Umbilical cord (tissue), 2 donors: Measurements from ENCODE around the gene TRIM46. TPM values are rescaled to one million over a fixed set of nuclear protein-coding genes. Genes with fewer than 3 reads are reported as not detected.
"Not testable (repeated sequence)": the region's sequence is repeated elsewhere in the genome, so short reads cannot be mapped to it uniquely, and the experiment has no call there.

Experiments used
- DNase-seq: peaks from one replicate; pipeline ENCODE4 v3.0.0-alpha.2; 2015; ENCODE audit warnings: low spot score
- total RNA-seq: library from RNA; depleted of rRNA; stranded (reverse); fragments of >200 nt; gene quantifications from one replicate; pipeline ENCODE4 v1.2.3, GENCODE V29; 2014; ENCODE audit warnings: low replicate concordance; ENCODE audit not compliant: insufficient read depth

TRIM46 gene
- total RNA-seq, 1 donor from 2014 or later = 1.9 TPM

DNA sequence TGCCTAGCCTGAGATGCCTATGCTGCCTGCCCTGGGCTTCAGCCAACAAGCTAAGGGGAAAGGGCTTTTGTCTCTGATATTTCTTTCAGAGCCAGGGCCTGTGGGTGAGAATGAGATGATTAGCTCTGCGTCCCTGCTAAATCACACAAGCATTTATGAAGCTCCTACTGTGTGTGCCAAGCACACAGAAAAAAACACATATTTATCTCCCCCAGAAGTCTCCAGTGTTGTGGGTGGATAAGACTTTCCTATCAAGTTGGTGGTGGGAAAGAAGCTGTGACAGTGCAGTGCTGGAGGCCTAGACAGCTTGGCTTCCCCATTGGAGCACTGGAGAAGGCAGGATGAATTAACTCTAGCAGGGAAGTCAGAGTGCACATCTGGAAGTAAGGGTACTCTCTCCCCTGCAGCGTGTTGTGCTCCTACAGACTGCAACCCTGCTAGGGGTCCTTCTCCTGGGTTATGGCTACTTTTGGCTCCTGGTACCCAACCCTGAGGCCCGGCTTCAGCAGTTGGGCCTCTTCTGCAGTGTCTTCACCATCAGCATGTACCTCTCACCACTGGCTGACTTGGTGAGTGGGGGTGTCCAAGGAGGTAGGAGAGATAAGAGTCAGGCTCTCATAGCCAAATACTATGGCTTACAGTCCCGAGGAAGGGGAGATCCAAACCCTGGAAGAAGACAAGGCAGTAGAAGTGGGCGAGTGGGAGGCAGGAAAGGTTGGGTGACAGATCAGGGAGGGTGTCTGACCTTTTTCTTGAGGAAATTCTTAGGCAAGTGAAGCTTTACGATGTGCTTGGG, 36.3 kb upstream of the TRIM46 start:
- DNase-seq = no peak

DNA sequence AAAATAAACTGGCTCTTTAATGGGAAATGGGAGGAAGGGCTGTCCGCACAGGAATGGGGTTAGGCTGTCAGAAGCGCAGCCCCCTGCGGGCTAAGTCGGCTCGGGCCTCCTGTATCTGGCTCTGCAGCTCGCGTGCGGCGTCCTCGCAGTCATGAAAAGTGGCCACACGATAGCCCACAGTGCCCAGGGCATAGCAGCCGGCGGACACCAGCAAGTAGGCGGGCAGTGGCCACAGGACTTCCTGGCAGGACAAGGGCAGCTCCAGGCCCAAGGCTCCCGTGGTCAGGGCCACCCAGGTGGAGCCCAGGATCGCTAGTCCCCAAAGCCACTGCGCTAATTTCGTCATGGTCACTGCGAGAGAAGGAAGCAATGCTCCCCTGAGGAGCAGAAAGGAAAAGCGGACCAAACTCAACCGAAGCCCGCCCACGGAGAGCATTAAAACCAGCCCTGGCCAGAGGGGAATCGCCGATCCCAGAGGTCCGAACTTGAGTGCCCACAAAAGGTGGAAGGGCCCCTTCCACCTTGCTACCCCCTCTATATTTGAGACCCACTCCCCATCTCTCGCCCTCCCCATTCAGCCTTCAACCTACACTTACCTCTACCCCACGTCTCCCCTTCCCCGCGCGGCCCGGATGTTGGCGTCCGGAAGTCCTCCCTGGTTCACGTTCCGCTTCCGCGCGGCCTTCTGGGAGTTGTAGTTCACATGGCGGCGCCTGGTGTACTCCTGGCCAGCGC, 33.6 kb upstream of the TRIM46 start, which contains the start of gene DPM3:
Gene DPM3, minus strand, starts transcription at position 637 of the 735 bp plus-strand sequence. Its CDS starts 291 bp downstream, at position 346.
- peak; percentile 90 for DNase-seq

DNA sequence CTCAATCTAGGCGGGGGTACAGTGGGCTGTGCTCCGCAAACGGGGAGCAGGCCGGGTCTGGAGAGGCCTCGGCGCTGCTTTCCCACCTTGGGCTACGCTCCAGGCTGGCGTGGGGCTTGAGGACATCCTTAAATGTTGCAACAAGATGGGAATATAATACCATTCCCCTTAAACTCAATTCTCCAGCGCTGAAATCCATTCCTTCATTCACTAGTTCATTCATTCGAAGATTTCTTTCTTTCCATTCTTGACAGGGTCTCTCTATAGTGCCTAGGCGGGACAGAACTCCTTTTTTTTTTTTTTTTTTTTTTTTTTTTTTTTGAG, 33.1 kb upstream of the TRIM46 start:
- DNase-seq = no peak

DNA sequence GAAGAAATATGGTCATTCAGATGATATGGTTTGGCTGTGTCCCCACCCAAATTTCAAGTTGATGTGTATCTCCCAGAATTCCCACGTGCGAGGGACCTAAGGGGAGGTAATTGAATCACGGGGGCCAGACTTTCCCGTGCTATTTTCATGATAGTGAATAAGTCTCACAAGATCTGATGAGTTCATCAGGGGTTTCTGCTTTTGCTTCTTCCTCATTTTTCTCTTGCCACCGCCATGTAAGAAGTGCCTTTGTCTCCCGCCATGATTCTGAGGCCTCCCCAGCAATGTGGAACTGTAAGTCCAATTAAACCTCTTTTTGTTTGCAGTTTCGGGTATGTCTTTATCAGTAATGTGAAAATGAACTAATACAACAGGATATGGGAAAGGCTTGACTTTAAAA, 31.9 kb upstream of the TRIM46 start:
- no peak for DNase-seq

DNA sequence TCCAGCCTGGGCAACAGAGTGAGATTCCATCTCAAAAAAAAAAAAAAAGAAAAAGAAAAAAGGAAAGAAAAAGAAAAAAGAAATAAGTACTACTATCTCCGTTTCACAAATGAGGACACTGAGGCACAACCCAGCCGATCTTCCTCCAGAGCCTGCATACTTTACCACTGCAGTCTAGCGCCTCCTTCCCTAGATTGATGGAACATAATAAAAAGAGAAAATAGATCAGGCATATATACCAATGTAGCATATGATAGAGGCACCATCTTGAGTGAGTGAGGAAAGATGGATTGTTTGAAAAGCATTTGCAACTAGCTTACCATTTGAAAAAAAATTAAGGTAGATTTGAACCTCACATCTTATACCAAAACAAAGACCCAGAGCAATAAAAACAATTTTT, 28.2 kb upstream of the TRIM46 start:
- no peak for DNase-seq

DNA sequence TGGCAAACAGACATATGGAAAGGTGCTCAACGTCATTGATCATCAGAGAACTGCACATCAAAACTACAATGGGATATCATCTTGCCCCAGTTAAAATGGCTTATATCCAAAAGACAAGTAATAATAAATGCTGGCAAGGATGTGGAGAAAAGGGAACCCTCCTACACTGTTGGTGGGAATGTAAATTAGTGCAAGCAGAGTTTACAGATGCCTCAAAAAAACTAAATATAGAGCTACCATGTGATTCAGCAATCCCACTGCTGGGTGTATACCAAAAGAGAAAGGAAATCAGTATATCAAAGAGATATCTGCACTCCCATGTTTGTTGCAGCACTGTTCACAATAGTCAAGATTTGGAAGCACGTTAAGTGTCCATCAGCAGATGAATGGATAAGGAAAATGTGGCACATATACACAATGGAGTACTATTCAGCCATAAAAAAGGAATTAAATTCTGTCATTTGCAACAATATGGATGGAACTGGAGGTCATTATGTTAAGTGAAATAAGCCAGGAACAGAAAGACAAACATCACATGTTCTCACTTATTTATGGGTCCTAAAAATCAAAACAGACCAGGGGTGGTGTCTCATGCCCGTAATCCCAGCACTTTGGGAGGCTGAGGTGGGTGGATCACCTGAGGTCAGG, 17.5 kb upstream of the TRIM46 start:
- not testable (repeated sequence) for DNase-seq

DNA sequence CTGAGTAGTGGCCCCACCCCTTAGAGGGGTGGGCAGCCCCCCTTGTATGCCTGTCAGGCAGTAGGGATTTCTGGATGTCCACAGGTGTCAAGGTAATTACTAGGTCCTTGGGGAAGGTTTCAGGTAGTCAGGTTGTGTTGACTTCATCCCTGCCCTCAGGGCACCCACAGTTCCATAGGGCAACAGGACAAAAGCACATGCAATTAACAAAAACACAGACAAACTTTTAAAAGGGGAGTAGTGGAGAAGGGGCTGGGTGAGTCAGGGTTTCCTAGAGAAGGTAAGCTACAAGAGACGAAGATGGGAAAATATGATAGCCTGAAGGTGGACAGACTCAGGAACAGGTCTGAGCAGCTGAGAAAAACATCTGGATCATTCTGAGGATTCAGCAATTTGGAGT, 14.7 kb upstream of the TRIM46 start:
- no peak for DNase-seq

DNA sequence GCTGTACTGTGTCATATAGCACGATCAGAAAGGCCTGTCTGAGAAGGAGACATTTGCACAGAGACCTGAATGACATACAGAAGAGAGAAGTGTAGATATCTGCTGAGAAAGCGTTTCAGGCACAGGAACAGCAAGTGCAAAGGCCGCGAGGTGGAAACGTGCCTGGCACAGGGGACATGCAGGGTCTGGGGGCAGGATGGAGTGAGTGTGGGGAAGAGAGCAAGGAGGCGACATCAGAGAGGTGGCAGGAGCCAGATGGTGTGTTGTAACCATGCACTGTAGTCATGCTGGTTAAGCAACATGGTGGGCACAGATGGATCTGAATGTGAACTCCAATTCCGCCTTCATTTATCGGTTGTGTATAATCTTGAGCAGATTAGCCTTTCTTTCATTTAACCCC, 13.5 kb upstream of the TRIM46 start:
- no peak for DNase-seq

DNA sequence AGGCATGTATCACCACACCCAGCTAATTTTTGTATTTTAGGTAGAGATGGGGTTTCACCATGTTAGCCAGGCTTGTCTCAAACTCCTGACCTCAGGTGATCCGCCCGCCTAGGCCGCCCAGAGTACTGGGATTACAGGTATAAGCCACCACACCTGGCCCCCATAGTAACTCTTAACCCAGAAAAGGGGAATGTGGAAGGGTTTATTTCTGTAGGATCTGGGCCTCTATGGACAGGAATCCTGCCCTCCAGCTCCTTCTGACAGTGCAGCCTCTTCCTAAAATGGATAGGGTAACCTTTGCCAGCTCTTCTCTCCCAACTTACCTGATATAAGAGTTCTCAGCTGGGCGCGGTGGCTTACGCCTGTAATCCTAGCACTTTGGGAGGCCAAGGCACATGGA, 11.0 kb upstream of the TRIM46 start:
- DNase-seq = not testable (repeated sequence)

DNA sequence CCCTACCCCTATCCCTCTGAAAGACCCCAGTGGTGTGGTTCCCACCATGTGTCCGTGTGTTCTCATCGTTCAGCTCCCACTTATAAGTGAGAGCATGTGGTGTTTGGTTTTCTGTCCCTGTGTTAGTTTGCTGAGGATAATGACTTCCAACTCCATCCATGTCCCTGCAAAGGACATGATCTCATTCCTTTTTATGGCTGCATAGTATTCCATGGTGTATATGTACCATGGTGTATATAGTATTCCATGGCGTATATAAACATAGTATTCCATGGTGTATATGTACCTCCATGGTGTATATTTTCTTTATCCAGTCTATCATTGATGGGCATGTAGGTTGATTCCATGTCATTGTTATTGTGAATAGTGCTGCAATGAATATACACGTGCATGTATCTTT, 9.9 kb upstream of the TRIM46 start:
- not testable (repeated sequence) for DNase-seq

DNA sequence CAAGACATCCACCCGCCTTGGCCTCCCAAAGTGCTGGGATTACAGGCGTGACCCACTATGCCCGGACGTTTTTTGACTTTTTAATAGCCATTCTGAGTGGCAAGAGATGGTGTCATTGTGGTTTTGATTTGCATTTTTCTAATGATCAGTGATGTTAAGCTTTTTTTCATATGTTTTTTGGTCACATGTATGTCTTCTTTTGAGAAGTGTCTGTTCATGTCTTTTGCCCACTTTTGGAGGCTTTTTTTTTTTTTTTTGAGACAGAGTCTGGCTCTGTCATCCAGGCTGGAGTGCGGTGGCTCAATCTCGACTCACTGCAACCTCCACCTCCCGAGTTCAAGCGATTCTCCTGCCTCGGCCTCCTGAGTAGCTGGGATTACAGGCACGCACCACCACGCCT, 9.0 kb upstream of the TRIM46 start:
- not testable (repeated sequence) for DNase-seq

DNA sequence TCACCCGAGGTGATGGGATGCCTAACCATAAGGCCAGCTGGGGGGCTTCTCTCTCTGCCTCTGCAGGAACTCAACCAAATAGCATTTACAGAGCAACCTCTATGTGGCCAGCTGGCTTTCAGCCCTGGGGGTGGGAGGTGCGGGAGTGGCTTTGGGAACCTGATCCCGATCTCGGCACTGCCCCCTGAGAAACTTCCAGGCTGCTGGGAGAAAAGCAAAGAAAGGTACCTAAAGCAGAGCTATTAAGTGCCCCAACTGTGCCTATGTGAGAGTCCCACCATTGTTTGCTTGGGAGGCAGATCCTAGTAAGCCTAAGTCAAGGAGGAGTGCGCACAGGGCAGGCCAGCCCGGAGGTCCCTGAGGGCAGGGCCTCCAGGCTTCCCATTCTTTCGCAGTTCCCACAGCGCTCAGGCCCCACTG, 7.6 kb upstream of the TRIM46 start:
- DNase-seq = no peak

DNA sequence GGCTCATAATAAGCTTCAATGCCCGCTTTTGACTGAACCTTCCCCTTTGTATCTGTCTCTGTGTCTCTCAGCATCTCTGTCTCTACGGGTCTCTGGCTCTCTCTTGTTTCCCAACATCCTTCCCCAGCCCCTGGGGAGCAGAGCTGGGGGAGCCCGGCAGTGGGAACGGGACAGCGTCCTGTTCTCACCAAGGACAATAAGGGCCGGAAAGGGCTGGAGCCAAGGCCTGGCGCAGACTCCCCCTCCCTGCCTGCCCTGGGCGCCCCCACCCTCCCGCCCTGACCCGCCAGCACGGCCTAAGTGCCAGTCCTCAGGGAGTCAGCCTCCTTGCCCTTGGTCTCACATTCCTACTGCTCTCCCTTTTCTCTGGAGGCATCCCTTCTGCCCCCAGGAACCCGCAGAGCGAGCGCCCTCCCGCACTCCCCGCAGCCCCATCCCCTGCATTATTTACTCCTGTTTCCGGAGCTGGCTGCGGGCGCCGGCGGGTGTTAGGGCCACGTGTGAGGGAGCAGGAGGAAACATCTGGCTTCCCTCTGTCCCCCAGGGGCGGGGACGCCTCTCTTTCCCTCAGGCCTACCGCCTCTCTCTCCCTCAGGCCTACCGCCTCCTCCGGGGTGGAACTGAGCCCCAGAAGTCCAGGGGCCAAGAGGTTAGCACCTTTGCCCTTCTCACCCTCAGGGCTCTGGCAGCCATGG, 7.0 kb upstream of the TRIM46 start:
- peak; percentile 38 for DNase-seq

DNA sequence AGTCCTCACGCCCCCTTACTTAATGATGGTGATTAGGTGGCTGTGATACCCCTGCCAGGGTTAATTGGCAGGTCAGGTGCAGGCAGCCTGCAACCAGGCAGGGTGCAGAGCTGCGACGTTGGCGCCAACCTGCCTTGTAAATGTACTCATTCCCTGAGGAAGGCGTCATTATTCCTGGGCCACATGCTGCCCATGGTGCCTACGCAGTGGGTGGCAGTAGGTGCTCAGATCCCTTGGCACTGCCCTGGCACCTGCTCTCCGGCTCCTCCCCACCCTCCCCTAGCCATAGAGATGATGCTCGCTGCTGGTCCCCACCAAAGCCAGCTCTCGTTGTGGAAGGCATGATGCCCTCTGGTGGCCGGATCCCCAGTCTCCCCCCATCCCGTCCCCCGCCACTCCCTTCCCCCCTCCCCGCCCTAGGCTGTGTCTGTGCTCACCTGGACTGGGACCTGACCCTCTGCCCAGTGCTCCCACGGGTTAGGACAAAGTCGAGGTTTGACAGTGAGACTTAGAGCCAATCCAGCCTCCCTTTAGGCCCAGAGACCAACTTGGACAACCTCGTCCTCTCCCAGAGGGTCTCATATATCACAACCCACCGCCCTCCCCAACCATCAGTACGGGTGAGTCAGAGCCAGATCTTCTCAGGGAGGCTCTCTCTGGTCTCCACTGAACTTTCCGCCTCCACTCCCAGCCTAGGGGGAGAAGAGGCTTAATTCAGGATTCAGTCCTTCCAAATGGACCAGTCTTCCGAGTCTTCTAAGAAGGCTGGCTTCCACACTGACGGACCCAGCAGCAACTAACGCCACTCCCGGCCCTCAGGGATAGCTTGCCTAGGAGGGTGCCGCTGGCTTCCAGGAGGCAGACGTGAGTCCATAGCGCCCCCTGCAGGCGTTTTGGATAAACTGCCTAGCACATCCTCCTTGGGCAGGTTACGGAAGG, 6.2 kb upstream of the TRIM46 start:
- peak; percentile 85 for DNase-seq

DNA sequence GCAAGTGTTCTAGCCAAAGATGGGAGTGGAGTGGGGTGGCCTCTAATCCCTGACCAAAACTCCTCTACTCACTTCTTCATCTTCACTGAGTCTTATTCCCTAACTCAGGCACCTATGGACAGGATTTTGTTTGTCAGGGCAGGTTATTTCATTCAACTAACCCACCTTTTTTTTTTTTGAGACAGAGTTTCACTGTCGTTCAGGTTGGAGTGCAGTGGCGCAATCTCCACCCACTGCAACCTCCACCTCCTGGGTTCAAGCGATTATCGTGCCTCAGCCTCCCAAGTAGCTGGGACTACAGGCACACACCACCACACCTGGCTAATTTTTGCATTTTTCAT, 5.6 kb upstream of the TRIM46 start:
- not testable (repeated sequence) for DNase-seq

DNA sequence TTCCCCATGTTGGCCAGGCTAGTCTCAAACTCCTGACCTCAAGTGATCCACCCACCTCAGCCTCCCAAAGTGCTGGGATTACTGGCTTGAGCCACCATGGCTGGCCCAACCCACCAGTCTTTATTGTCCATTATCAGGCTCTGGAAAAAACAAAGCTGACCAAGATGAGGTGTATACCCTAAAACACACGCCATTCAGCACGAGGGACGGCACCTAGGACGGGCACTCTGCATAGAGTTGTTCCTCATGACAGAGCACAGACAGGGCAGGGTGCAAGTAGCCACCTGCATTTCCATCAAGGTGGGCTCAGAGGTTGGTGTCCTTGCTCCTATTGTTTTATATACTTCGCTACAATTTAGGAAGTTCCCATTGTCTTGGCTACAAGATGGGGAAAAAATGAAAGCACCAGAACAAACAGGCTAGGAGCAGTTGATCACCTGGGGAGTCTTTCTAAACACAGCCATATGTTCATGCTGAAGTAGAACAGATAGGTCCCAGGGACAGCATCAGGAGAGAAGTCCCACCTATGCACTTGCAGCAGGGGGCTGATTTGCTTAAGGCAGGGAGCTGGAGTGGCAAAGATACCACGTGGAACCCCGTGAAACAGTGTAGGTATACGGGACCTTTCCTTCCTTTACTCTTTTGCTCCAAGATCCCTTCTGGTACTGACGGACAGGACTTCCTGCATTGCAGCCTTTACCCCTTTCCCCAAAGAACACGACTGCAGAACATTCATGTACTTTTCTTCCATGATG, 5.0 kb upstream of the TRIM46 start:
- no peak for DNase-seq

DNA sequence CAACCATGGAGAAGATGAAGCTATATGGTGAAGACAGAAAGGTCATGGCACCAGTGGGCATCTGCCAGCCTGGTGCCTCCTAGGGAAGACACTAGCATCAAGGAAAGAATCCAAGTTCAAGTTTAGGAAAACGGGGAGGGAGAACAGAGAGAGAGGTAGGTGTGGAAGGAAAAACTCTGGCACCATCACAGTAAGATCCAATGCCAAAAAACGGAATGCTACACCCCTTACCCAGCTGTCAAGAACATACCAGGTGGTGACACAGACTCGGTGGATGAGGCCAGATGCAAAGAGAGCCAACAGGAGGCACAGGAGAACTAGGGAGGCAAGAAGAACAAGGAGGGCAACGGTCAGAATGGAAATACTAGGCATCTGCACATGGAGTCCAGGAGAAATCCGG, 4.1 kb upstream of the TRIM46 start:
- DNase-seq = no peak

DNA sequence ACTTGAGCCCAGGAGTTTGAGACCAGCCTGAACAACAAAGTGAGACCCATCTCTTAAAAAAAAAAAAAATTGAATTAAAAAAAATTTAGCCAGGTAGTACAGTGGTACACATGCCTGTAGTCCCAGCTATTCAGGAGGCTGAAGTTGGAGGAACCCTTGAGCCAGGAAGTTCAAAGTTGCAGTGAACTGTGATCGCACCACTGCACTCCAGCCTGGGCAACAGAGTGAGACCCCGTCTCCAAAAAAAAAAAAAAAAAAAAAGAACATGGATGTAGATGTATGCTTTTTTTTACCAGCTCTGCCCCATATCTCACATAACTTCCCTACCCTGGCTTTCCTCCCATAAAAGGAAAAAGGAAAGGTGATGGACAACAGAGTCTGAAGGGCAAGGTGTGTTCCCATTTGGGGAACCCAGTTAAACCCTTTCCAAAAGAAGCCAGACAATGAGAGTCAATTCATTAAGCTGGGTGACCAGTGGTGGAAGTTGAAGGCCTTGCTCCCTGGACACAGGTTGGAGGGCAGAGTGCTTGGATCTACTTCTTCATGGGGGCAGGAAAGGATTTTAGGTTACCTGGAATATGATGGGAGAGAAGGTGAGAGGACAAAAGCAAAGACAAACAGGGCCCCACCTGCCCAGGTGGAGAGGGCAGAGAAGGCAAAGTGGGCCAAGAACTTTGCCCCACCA, 3.4 kb upstream of the TRIM46 start:
- DNase-seq = no peak

DNA sequence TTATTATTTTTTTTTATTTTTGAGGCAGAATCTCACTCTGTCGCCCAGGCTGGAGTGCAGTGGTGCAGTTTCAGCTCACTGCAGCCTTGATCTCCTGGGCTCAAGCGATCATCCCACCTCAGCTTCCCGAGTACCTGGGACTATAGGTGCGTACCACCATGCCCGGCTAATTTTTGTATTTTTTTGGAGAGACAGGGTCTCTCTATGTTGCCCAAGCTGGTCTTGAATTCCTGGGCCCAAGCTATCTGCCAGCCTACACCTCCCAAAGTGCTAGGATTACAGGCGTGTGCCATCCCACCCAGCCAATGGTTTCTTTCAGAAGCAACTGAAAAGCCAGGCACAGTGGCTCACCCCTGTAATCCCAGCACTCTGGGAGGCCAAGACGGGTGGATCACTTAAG, 2.8 kb upstream of the TRIM46 start:
- DNase-seq = no peak
